T follicular helper cell (primary cell): ENCODE data around the gene KCNS1.

Experiments
- DNase-seq: peaks from one replicate; pipeline ENCODE4 v3.0.0-alpha.2; 2020; ENCODE audit warnings: low read depth

The KCNS1 gene

DNA sequence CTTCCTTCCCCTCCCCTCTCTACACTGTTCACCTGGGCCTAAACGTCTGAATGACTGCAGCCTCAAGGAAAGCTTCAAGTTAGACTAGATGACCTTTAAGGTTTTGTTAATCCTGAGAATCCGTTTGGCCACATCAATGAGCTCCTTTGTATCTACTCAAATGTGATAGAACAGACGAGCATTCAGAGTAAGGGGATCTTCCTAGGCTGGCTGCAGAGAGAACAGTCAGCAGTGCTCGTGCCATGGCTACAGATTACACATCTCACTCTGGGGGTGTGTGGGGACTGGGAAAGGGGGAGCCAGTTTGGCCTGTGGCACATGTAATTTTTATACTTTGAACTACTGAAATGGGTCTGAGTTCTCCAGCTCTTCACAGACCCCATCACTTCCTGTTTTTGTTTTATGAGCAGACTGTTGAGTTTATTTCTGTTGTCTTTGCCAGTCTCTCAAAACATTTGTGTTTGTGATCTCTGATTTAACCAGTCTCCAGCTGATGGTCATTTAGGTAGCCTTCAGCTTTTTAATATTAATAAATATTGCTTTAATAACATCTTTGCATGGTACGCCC lies 50.9 kb downstream of the KCNS1 start:
- no peak for DNase-seq

DNA sequence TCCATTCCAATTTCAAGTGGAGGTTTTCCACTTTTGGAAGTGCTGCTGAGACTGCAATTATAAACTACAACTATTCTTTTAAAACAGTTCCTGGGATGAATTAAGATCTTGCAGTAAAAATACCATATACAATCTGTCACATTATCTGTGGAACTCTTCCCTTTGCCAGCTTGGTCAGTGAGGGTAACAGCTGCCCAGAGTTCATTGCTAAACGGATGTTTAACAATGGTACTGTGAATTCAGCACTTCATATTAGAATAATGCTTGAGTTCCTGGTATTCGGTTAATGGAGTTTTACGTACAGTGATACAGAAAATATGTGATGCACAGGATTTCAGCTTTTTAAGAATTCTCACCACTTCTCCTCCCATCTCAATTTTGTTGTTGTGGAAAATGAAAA lies 51.5 kb downstream of the KCNS1 start:
- no peak for DNase-seq

DNA sequence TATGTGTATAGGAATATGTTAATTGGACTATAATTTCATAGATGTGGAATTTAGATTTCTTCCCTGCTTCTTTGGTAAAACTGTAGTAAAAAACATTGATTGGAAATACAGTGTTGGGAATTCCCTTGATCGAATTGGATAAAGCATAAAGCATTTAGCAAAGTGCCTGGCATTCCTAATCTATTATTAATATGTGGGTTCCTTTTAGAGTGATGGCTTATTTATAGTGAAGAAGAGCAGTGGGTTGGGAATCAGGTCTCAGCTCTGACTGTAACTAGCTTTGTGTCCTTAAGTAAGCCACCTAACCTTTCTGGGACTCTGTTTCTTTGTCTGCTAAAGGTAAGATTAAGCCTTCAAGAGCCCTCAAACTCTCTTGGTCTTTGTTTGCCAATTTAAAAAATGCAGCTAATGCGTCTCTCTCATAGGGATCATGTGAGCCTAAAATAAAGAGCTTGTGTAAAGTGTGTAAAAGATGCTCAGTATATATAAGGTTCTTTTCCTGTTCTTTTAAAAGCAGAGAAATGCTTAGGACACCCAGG lies 53.3 kb downstream of the KCNS1 start:
- DNase-seq, result no peak

DNA sequence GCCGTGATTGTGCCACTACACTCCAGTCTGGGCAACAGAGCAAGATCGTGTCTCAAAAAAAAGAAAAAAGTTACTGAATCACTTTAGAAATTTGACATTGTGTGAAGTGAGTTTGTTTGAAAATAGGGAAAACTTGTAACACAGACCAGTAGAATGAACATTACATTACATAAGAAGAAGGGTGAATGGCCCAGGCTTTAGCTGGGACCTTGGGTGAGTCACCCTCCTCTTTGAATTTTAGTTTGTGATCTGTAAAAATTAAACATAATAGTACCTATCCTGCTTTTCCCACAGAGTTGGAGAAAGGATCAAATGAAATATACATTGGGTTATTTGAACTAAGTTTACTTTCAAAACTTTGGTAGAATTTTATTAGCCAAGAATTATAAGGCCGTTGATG lies 56.3 kb downstream of the KCNS1 start:
- DNase-seq, result no peak

DNA sequence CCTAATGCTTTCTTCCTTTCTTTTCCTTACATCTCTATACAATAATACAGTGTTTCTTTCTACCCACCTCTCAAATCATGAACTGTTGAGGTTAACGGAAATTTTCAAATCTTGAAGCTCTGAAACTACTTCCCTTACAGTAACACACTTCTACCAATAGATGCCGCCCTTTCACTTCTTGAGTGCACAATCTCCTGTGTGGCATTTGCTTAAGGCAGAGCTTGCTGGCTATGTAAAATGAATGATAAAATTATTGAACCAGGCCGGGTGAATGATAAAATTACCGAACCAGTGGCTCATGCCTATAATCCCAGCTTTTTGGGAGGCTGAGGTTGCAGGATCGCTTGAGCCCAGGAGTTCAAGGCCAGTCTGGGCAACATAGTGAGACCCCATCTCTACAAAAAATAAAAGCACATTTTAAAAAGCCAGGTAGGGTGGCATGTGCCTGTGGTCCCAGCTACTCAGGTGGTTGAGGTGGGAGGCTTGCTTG lies 56.8 kb downstream of the KCNS1 start:
- DNase-seq, result no peak

DNA sequence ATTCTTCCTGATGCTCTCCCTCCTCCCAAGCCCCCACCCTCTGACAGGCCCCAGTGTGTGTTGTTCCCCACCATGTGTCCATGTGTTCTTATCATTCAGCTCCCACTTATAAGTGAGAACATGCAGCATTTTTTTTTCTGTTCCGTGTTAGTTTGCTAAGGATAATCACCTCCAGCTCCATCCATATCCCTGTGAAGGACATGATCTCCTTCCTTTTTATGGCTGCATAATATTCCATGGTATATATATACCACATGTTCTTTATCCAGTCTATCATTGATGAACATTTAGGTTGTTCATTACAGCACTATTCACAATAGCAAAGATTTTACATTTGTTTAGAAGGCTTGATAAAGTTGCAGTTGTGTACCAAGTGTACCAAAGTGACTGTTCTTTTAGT lies 57.9 kb downstream of the KCNS1 start:
- no peak for DNase-seq
